Renal cortex interstitium (tissue), 15 donors: ENCODE data around the gene MAB21L2. TPM values are rescaled to one million over a fixed set of nuclear protein-coding genes. Genes with fewer than 3 reads are reported as not detected.
"Not testable (repeated sequence)": the region's sequence is repeated elsewhere in the genome, so short reads cannot be mapped to it uniquely, and the experiment has no call there.

Source experiments
- DNase-seq, 11 donors: peaks; one replicate each; pipeline ENCODE4 v3.0.0-alpha.2; 2013; ENCODE audit warnings: low read depth in 9 of 11, low spot score in 4 of 11; ENCODE audit errors: extremely low read depth in 1 of 11
- long read RNA-seq, 16 experiments: transcript quantifications; one replicate each; lab custom pipeline, GENCODE V29; 2026
- polyA plus RNA-seq, 3 donors: library from polyadenylated mRNA; unstranded; fragments of 120-200 nt; gene quantifications; one replicate each; pipeline ENCODE4 v1.2.1, GENCODE V29; 2013; ENCODE audit not compliant: insufficient read length in 3 of 3

Gene MAB21L2
- polyA plus RNA-seq, result under 1 TPM in 1 of 3 donors, not detected in 2; 0.04 TPM
- long read RNA-seq, donor 1, result 0 reads
- long read RNA-seq, donor 2, partial matches to known transcripts, result 0 of 2 reads
- long read RNA-seq, donor 2, other reads (novel, unspliced or antisense), result 0 of 2 reads
- long read RNA-seq, donor 3, partial matches to known transcripts, result 0 of 1 reads
- long read RNA-seq, donor 3, other reads (novel, unspliced or antisense), result 0 of 1 reads
- long read RNA-seq, donor 4, result 0 reads
- long read RNA-seq, donor 5, result 0 reads
- long read RNA-seq, donor 6, result 0 reads
- long read RNA-seq, donor 7, result 0 reads
- long read RNA-seq, donor 8, result 0 reads
- long read RNA-seq, donor 9, result 0 reads
- long read RNA-seq, donor 10, result 0 reads
- long read RNA-seq, donor 11, result 0 reads
- long read RNA-seq, donor 12, partial matches to known transcripts, result 0 of 1 reads
- long read RNA-seq, donor 12, other reads (novel, unspliced or antisense), result 0 of 1 reads
- long read RNA-seq, donor 13, result 0 reads
- long read RNA-seq, donor 14, result 0 reads
- long read RNA-seq, donor 15, result 0 reads
- long read RNA-seq, donor 16, result 0 reads

DNA sequence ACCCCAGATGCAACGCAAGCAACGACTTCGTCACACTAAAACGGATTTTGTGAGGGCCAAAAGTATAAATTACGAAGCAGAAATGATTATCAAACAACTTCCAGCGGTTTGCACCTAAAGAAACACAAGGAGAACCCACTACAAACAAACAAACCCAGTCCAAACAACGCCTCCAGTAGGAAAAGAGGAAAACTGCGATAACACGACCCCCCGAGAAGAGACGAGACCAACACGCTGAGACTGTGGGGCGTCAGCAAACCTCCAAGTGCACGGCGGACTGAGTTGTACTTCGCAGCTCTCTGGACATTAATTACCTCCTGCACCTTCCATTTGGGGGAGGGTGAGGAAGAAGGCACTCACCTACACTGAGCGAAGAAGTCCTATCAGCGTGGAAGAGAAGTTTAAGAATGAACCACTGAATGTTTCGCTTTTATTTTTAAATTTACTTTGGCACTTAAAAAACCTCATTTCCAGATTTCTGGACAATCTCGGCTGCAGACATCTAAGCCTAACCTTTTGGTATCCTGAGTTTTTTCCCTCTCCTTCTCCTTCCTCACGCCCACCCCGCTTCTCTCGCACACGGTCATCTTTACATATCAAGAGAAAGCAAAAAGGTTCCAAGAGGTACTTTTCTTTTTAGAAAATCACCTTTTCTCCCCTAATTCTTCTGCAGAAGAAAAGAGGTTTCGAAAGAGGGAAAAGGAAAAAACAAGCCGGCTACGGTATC is at the start of gene MAB21L2:
MAB21L2 (plus strand) TSS at position 6 of the 727 bp plus-strand sequence. CDS start 879 bp downstream, outside the sequence.
- peak in 1 of 11 donors; percentile 14 for DNase-seq

GRCh38 chr4:150533673-150534072 is 48.3 kb upstream of the MAB21L2 start:
- DNase-seq, result no peak

- DNase-seq, result no peak
Measured at GRCh38 chr4:150534818-150535217, 47.1 kb upstream of the MAB21L2 start.

GRCh38 chr4:150537911-150538310 is 44.0 kb upstream of the MAB21L2 start:
- DNase-seq, result not testable (repeated sequence)

DNA sequence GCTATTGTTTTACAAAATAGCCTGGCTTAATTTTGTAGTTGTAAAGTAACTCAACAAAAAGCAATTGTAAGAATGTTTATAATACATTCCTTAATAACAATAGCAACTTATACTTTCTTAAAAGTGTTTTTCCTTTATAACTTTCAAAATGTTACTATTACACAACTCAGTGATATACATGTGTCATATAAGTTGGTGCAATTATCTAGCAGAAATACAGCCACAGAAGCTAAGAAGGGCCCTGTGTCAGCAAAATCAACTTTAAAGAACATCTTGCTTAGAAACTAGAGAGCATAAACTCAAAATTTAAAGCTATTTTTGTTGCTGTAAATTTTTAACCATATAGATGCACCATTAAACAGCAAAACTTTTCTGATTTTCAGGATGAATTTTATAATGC is 41.4 kb upstream of the MAB21L2 start:
- no peak for DNase-seq

DNA sequence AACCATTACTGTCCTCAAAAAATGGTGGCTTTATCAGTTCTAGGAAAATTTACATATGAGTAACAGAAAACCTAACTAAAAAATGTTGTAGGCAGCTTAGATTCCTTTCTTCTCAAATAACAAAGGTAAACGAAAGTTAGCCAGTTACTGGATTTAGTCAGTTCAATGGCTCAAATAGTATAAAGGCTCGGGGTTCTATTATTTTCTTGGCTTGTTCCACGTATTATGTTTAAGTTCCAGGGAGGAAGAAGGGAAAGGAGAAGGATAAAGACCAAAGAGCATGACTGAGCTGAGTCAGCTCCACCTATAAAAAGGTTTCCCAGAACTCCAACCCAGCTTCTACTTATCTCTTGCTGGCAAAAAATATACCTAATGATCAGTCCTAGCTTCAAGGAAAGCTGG is 41.0 kb upstream of the MAB21L2 start:
- no peak for DNase-seq

DNA sequence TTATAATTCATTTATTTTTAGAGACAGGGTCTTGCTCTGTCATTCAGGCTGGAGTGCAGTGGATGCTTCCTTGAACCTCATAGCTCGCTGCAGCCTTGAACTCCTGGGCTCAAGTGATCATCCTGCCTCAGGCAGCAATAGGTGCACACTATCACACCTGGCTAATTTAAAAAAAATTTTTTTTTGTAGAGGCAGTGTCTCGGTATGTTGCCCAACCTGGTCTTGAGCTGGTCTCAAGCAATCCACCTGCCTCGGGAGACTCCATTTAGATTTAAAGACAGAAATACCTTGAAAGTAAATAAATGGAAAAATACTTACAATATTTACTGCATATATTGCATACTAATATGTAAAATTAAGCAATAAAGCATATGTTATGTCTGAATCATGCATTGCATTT is 40.3 kb upstream of the MAB21L2 start:
- no peak for DNase-seq

- no peak for DNase-seq
Measured at GRCh38 chr4:150543042-150543441, 38.9 kb upstream of the MAB21L2 start.

GRCh38 chr4:150546286-150546685 is 35.7 kb upstream of the MAB21L2 start:
- DNase-seq, result no peak

DNA sequence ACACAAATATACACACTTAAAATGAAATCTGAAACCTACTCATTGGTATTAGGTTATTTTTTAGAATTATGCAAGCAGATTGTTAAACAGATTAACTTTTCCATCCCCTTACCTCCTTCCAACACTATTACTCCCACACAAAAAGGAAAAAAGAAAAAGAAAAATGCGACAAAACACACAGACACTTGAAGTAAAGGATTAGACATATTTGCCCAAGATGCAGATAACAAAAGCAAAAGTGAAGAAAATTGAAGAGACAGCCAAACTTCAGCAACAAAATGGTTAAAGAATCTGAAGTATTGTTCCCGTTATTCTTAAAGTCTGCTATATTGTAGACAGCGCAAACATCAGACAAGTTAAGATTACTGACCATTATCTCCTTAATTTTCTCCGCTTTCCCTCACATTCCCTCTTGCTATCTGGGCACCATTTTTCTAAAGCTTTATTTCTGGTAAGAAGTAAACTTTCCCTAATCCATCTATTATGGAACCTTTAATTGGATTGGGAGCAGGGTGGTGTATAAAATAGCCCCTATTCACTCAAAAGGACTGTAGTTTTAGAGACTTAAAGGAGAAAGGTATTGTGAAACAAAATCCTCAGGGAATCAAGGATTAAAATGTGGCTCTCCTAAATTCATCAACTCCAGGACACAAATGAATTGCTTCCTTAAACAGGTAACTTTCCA is 34.7 kb upstream of the MAB21L2 start:
- no peak for DNase-seq

DNA sequence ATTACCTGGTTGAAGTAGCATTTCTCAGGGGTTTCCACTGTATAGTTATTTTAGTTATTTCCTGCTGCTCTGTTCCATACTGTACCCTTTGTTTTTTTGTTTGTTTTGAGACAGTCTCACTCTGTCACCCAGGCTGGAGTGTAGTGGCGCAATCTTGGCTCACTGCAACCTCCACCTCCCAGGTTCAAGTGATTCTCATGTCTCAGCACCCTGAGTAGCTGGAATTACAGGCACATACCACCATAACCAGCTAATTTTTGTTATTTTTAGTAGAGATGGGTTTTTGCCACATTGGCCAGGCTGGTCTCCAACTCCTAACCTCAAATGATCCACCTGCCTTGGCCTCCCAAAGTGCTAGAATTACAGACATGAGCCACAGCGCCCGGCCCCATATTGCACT is 24.1 kb upstream of the MAB21L2 start:
- not testable (repeated sequence) for DNase-seq

GRCh38 chr4:150561143-150561737 is 20.7 kb upstream of the MAB21L2 start:
- no peak for DNase-seq

- DNase-seq, result no peak
Measured at GRCh38 chr4:150562250-150562649, 19.7 kb upstream of the MAB21L2 start.

DNA sequence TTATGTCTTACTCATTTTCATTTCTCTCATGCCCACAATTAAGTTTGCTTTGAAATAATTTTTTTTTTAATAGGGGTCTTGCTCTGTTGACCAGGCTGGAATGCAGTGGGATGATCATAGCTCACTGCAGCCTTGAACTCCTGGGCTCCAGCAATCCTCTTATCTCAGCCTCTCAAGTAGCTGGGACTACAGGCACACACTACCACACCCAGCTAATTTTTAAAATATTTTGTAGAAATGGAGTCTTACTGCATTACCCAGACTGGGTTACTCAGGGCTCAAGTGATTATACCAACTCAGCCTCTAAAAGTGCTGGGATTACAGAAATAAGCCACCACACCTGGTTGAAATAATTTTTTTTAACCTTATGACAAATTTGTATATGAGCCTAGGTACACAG is 19.2 kb upstream of the MAB21L2 start:
- no peak for DNase-seq

- not testable (repeated sequence) for DNase-seq
Measured at GRCh38 chr4:150564967-150565366, 17.0 kb upstream of the MAB21L2 start.

DNA sequence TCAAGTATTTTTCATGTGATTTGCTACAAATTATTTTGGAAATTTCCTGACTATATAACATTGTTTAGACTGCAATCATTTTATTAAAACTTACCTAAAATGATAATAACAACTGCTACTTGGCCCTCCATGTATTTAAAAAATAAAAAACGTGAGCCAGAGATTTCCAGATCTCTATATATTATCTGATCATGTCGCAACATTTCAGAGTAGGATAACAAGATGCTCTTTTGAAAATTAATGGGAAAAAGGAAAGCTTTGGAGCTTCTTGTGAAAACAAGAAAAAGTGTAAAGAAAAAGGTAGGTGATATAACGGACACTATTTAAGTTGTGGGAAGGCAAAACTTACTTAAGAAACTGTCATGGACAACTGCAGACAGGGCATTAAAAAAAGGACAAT is 14.9 kb upstream of the MAB21L2 start:
- DNase-seq, result no peak

GRCh38 chr4:150569384-150569987 is 12.5 kb upstream of the MAB21L2 start:
- no peak for DNase-seq

- DNase-seq, result no peak
Measured at GRCh38 chr4:150569998-150570535, 11.9 kb upstream of the MAB21L2 start.
